GM13977 (cell line): ENCODE data around the gene SMG9.

Experiments
- DNase-seq: peaks from one replicate; pipeline ENCODE4 v3.0.0; 2012; ENCODE audit warnings: low spot score
- in situ Hi-C: fragments of 300-500 bp; cut with MboI; formaldehyde crosslinking; loops from one replicate; pipeline ENCODE4 v1.12.0; 2022; ENCODE audit warnings: low sequenced_read_pairs, low pct_unique_long_range_greater_than_20kb, mixed read lengths, inconsistent platforms; ENCODE audit not compliant: unreplicated experiment
- TF ChIP-seq, protein P1 (sequence below): IDR thresholded peaks from 2 replicates; pipeline ENCODE4 v1.5.1; 2012; ENCODE audit warnings: mild to moderate bottlenecking, control low read depth; ENCODE audit not compliant: insufficient read depth; ENCODE audit errors: extremely low read depth, missing control alignments

Gene SMG9

GRCh38 chr19:43739439-43740235 lies 15.1 kb downstream of the SMG9 start:
- in situ Hi-C loops: loop anchor here (10.0 kb wide), 1 partner anchor 65 kb away; the partner anchor contains the start of gene LYPD5
- no peak for DNase-seq
- TF ChIP-seq, protein P1, sequence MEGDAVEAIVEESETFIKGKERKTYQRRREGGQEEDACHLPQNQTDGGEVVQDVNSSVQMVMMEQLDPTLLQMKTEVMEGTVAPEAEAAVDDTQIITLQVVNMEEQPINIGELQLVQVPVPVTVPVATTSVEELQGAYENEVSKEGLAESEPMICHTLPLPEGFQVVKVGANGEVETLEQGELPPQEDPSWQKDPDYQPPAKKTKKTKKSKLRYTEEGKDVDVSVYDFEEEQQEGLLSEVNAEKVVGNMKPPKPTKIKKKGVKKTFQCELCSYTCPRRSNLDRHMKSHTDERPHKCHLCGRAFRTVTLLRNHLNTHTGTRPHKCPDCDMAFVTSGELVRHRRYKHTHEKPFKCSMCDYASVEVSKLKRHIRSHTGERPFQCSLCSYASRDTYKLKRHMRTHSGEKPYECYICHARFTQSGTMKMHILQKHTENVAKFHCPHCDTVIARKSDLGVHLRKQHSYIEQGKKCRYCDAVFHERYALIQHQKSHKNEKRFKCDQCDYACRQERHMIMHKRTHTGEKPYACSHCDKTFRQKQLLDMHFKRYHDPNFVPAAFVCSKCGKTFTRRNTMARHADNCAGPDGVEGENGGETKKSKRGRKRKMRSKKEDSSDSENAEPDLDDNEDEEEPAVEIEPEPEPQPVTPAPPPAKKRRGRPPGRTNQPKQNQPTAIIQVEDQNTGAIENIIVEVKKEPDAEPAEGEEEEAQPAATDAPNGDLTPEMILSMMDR: no peak

- in situ Hi-C loops: no loop called here
- no peak for DNase-seq
- TF ChIP-seq, protein P1: no peak
Observed at GRCh38 chr19:43738780-43739211, 16.0 kb downstream of the SMG9 start.

GRCh38 chr19:43735957-43736356 lies 18.8 kb downstream of the SMG9 start:
- TF ChIP-seq, protein P1: no peak
- DNase-seq: no peak
- in situ Hi-C loops: no loop called here

- no peak for DNase-seq
- TF ChIP-seq, protein P1: no peak
- in situ Hi-C loops: no loop called here
Observed at GRCh38 chr19:43735013-43735412, 19.7 kb downstream of the SMG9 start.

DNA sequence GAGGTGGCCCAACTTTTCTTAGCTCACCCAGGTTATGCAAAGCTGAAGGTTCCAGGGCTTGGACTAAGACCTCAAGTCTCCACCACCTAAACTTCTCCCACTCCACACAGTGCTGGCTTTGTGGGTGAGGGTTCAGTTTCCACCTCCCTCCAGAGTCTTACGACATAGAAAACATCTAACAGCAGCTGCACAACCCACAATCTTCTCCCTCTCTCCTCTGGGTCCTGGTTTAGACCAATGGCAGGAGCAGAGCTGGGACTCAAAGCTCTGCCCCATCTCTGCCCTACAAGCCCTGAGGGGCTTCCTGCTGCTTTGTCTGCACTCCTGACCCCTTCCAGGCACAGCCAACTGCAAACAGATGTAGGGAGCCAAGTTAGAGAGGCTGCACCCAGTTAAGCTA lies 22.9 kb downstream of the SMG9 start:
- TF ChIP-seq, protein P1: no peak
- in situ Hi-C loops: no loop called here
- no peak for DNase-seq

DNA sequence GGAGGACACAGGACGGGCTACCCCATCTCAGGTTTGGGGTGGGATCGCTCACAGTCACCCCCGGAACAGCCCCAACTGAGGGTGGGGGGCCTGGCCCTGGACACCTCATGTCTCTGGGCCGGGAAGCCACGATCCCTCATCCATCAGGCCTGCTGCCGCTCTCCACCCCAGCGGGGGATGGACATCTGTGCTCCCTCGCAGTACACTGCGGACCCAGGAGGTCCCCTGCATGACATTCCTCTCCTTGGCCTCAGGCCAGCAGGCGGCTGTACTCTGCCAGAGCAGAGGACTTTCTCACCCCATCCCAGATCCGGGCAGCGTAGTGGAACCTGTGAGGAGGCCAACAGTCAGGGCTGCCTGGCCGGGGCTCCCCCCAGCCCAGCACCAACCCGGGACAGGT lies 23.4 kb downstream of the SMG9 start:
- no peak for DNase-seq
- TF ChIP-seq, protein P1: no peak
- in situ Hi-C loops: no loop called here
